ENCODE data around the gene GABARAPL2. TPM values are rescaled to one million over a fixed set of nuclear protein-coding genes. Genes with fewer than 3 reads are reported as not detected.

The GABARAPL2 gene
- polyA plus RNA-seq, 2 of the 4 experiments (the other 2 are of a cell fraction): 80.6 to 107 TPM

GRCh38 chr16:75555707-75556430 lies 10.3 kb upstream of the GABARAPL2 start, which contains the start of gene TMEM231 (continued):
- no peak for TF ChIP-seq CTCF (IDR thresholded peaks at IDR 0.05)
- 0 out of 2 replicates have a peak, but pooled peaks have one; percentile 20 for TF ChIP-seq HOXB13 (CRISPR knock-in tag; IDR thresholded peaks at IDR 0.05; ENCODE audit: low read depth)
- TF ChIP-seq POLR2A (IDR thresholded peaks at IDR 0.05; ENCODE audit: low read length): peak; percentile 49; the same call in 1 of the 2 replicates
- no peak for TF ChIP-seq ELK1 (IDR thresholded peaks at IDR 0.05; ENCODE audit: low read depth, low read length)
- no peak for TF ChIP-seq USF2 (IDR thresholded peaks at IDR 0.05)
- TF ChIP-seq PHF8 (IDR thresholded peaks at IDR 0.05; ENCODE audit: borderline replicate concordance, low read depth): peak; percentile 65; the same call in 1 of the 2 replicates
- no peak for TF ChIP-seq TFCP2L1 (CRISPR knock-in tag; IDR thresholded peaks at IDR 0.05)
- peak; percentile 19; the same call in 1 of the 2 replicates for TF ChIP-seq RNF2 (IDR thresholded peaks at IDR 0.05; ENCODE audit: borderline replicate concordance, low read depth)
- TF ChIP-seq FOSL2 (IDR thresholded peaks at IDR 0.05): no peak
- TF ChIP-seq FOSL2 (CRISPR knock-in tag; IDR thresholded peaks at IDR 0.05): no peak
- TF ChIP-seq PBX3 (IDR thresholded peaks at IDR 0.05): no peak
- peak; percentile 80 for TF ChIP-seq MAX (IDR thresholded peaks at IDR 0.05)
- no peak for TF ChIP-seq EHF (CRISPR knock-in tag; IDR thresholded peaks at IDR 0.05)
- 0 out of 2 replicates have a peak, but pooled peaks have one; percentile 65 for TF ChIP-seq KDM1A (IDR thresholded peaks at IDR 0.05; ENCODE audit: low read depth)
- TF ChIP-seq RAD21 (conservative IDR thresholded peaks at IDR 0.05 in 1 of 2, IDR thresholded peaks at IDR 0.05 in 1 of 2): no peak
- TF ChIP-seq ZSCAN20 (CRISPR knock-in tag; IDR thresholded peaks at IDR 0.05): no peak
- TF ChIP-seq CHD2 (IDR thresholded peaks at IDR 0.05; ENCODE audit: low read length, partially characterized antibody): no peak
- no peak for TF ChIP-seq NPAS2 (CRISPR knock-in tag; IDR thresholded peaks at IDR 0.05; ENCODE audit: borderline replicate concordance)
- TF ChIP-seq RFX5 (IDR thresholded peaks at IDR 0.05): peak; percentile 93

- H3K9me3 ChIP-seq: no peaks in the 10 kb centered on the region
- CTCF ChIA-PET: interaction anchor here (1.0 to 8.3 kb wide), 5 partner anchors 9 to 91 kb away, joined by 3 to 51 read pairs (median 6); no protein-coding TSS in a partner anchor
- POLR2A ChIA-PET: interaction anchor here (1.2 to 2.7 kb wide), 3 partner anchors 9 to 66 kb away, joined by 4 to 15 read pairs (median 11); partner anchors contain the start of genes ADAT1 and GABARAPL2
- TF ChIP-seq SMC3 (IDR thresholded peaks at IDR 0.05) (no peak), HEYL (CRISPR knock-in tag; IDR thresholded peaks at IDR 0.05) (no peak), KDM5A (IDR thresholded peaks at IDR 0.05) (no peak), NR3C1 (IDR thresholded peaks at IDR 0.05) (no peak), CTCF (IDR thresholded peaks at IDR 0.05) (no peak), SREBF2 (IDR thresholded peaks at IDR 0.05) (no peak), NFE2L2 (conservative IDR thresholded peaks at IDR 0.05; ENCODE audit: low read length) (no peak), NPAS2 (CRISPR knock-in tag; IDR thresholded peaks at IDR 0.05; ENCODE audit: borderline replicate concordance) (no peak), PHF8 (IDR thresholded peaks at IDR 0.05; ENCODE audit: borderline replicate concordance, low read depth) (no peak), CHD2 (IDR thresholded peaks at IDR 0.05; ENCODE audit: low read length, partially characterized antibody) (no peak), GATA3 (IDR thresholded peaks at IDR 0.05; ENCODE audit: borderline replicate concordance) (no peak)
- H3K4me1 ChIP-seq: peaks cover 13% of the 10 kb centered on the region; the same call in 2 of the 3 replicates
- DNase-seq (ENCODE audit: low read depth in 1 of 2, low spot score in 1 of 2): no peak
- FAIRE-seq: no peak
- ATAC-seq: no peak
- peak overlapping the region; percentile 98 for H3K4me2 ChIP-seq
- WGBS (ENCODE audit: missing lambda C conversion rate): 37% methylated on average over 16 of the region's 16 CpGs
- peak overlapping the region; percentile 70 to 76 for H3K27ac ChIP-seq
- H3K4me3 ChIP-seq: peak overlapping the region; percentile 80
Observed at GRCh38 chr16:75556431-75556950, 9.7 kb upstream of the GABARAPL2 start.
